Measurements from ENCODE around the gene CA10. TPM values are rescaled to one million over a fixed set of nuclear protein-coding genes. Genes with fewer than 3 reads are reported as not detected.

Gene CA10
- total and polyA plus RNA-seq, 11 donors = not detected

DNA sequence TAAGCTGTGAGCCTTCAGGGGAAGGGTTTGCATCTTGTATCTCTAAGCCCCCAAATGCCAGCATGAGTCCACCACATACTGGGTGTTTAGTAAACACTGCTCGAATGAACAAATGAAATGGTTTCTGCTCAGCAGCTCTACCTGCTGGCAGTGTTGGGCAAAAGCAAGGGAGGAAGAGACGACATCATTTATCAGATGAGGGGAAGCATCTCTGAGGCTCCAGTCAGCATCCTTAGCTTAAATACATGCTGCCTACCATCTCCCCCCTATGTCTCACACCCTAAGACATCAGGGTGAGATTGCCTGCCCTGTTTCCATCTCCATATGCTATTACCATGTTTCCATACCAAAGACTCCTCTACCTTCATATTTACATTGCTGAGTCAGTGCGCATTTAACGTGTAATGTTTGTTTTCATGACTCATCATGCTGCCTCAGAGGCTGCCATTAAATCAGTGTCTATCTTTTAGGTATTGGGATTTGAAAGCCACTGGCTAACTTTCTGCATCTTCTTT, 518.3 kb downstream of the CA10 start:
- H3K4me3 ChIP-seq = no peak overlapping the region
- no peak for TF ChIP-seq POLR2A (IDR thresholded peaks at IDR 0.05)
- TF ChIP-seq, protein P1, sequence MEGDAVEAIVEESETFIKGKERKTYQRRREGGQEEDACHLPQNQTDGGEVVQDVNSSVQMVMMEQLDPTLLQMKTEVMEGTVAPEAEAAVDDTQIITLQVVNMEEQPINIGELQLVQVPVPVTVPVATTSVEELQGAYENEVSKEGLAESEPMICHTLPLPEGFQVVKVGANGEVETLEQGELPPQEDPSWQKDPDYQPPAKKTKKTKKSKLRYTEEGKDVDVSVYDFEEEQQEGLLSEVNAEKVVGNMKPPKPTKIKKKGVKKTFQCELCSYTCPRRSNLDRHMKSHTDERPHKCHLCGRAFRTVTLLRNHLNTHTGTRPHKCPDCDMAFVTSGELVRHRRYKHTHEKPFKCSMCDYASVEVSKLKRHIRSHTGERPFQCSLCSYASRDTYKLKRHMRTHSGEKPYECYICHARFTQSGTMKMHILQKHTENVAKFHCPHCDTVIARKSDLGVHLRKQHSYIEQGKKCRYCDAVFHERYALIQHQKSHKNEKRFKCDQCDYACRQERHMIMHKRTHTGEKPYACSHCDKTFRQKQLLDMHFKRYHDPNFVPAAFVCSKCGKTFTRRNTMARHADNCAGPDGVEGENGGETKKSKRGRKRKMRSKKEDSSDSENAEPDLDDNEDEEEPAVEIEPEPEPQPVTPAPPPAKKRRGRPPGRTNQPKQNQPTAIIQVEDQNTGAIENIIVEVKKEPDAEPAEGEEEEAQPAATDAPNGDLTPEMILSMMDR (IDR thresholded peaks at IDR 0.05) = peak in 9 of 12 donors; percentile 9 to 45 (median 29)
- no peak for DNase-seq
- peaks cover 0 to 21% (median 6%) of the 10 kb centered on the region in 9 donors for H3K27me3 ChIP-seq
- no peaks in the 10 kb centered on the region for H3K4me1 ChIP-seq
- intact Hi-C loops (cut with DNase I) = loop anchor here in 1 of 10 donors (10.0 kb wide), 2 partner anchors 45 to 335 kb away; no protein-coding TSS in a partner anchor
- H3K27ac ChIP-seq = no peak overlapping the region
- H3K36me3 ChIP-seq = no peaks in the 10 kb centered on the region
- H3K9me3 ChIP-seq = no peaks in the 10 kb centered on the region
- 36 to 45% (median 39%) methylated on average over 4 of the region's 4 CpGs for WGBS, 4 donors
- no peak for ATAC-seq

DNA sequence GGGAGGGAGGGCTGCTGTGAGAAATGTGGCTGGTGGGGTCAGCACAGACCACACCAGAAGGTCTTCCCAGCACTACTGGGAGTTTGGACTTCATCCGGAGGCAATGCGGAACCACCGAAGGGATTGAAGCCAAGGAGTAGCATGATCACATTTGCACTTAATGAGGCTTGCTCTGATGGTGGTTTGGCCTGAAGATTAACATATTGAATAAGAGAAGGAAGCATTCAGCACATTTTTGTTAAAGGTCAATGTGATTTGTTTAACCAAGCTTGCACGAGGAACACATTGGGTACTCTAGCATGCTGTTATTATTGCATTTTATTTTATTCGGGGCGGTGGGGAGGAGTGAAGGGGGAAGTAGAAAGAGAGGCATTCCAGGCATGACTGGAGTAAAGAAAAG, 519.5 kb downstream of the CA10 start:
- Histone ChIP-seq H3K36me3 (no peaks in the 10 kb centered on the region), H3K27me3 (peaks cover 0 to 21% (median 5%) of the 10 kb centered on the region in 9 donors), H3K4me1 (no peaks in the 10 kb centered on the region), H3K9me3 (no peaks in the 10 kb centered on the region), H3K27ac (no peak overlapping the region), H3K4me3 (no peak overlapping the region)
- ATAC-seq (no peak), DNase-seq (no peak)
- TF ChIP-seq, protein P1 (IDR thresholded peaks at IDR 0.05) = no peak
- no peak for TF ChIP-seq POLR2A (IDR thresholded peaks at IDR 0.05)
- intact Hi-C loops (cut with DNase I) = loop anchor here in 1 of 10 donors (5.0 kb wide), 1 partner anchor 52 kb away; no protein-coding TSS in a partner anchor
- WGBS, 4 donors = 77 to 81% (median 78%) methylated on average over 6 of the region's 6 CpGs

DNA sequence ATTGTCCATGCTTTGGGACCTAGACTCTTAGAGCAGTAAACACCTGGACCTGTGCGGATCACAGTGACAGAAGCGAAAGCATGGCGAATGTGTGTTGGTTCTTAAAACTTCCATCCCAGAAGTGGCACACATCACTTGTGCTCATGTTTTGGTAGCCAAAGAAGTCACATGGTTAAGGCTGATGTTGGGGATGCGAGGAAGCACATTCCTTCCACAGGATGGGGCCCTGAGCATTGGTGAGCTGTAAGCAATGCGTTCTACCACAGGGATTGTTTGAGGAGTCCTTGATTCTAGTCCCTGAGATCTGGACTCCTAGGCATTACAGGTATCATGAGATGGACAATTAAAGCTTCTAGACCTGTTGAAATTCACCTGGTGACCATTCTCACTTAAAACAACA, 522.2 kb downstream of the CA10 start:
- Histone ChIP-seq H3K27ac (no peak overlapping the region), H3K36me3 (no peaks in the 10 kb centered on the region), H3K4me3 (no peak overlapping the region), H3K4me1 (no peaks in the 10 kb centered on the region), H3K9me3 (no peaks in the 10 kb centered on the region), H3K27me3 (peaks cover 0 to 20% (median 0%) of the 10 kb centered on the region in 9 donors)
- 82 to 92% (median 86%) methylated on average over 5 of the region's 5 CpGs for WGBS, 4 donors
- DNase-seq (no peak), ATAC-seq (no peak)
- TF ChIP-seq, protein P1 (IDR thresholded peaks at IDR 0.05) = no peak
- no peak for TF ChIP-seq POLR2A (IDR thresholded peaks at IDR 0.05)
- intact Hi-C loops (cut with DNase I) = loop anchor here in 1 of 10 donors (5.0 kb wide), 1 partner anchor 49 kb away; no protein-coding TSS in a partner anchor

DNA sequence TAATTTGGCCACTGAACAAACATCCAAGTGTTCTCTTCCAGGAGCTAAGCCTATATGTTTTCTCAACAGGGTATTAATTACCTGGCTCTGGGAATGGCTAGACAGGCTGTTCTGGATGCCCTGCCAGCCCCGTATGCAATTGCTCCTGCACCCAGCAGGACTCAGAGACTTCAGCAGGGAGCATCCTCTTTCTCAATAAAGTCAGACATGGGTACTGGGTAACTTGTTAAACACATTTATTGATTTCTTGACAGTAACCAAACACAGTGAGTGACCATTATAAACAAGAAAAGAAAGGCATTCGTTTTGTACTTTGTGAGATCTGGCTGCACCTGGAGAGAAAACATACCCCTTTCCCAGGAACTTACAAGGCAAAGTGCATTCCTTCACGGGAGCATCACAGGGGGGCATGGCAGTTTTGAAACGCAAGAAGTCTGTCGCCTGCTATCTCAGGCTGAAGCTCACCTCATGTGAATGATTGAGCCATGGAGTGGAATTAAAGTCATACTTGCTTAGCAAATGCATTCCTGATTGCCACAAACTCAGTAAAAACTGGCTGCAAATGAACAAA, 528.3 kb downstream of the CA10 start:
- no peaks in the 10 kb centered on the region for H3K4me1 ChIP-seq
- no peak for DNase-seq
- no peak for TF ChIP-seq POLR2A (IDR thresholded peaks at IDR 0.05)
- TF ChIP-seq, protein P1 (IDR thresholded peaks at IDR 0.05) = no peak
- no peaks in the 10 kb centered on the region for H3K36me3 ChIP-seq
- 18 to 33% (median 27%) methylated on average over 5 of the region's 5 CpGs for WGBS, 4 donors
- intact Hi-C loops (cut with DNase I) = no loop called here
- no peak overlapping the region for H3K27ac ChIP-seq
- H3K27me3 ChIP-seq = no peaks in the 10 kb centered on the region
- H3K9me3 ChIP-seq = no peaks in the 10 kb centered on the region
- no peak for ATAC-seq
- no peak overlapping the region for H3K4me3 ChIP-seq

Measured in heart left ventricle (tissue), 16 donors.